ENCODE data around the gene MRPS7.

MRPS7 gene

DNA sequence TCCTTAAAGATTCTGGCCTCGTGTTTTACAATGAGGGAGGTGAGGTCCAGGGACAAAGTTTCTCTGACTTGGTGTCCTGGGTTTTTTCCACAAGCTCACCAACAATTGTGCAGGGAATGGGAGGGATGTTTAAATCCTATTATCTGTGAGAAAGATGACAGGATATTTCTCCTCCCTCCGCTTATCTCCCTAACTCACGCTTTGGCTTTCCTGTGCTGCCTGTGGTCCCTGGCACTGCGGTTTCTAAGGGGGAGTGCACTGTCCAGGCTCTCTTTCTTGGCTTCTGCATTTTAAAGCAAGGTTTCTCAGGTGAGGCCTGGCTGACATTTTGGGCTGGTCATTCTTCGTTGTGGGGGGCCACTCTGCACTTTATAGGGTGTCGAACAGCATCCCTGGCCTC lies 16.7 kb upstream of the MRPS7 start:
- no peak for TF ChIP-seq CREB1 (IDR thresholded peaks at IDR 0.05; ENCODE audit: low read depth)
- TF ChIP-seq ZBTB7A (IDR thresholded peaks at IDR 0.05; ENCODE audit: low read depth): no peak
- TF ChIP-seq, protein P1, sequence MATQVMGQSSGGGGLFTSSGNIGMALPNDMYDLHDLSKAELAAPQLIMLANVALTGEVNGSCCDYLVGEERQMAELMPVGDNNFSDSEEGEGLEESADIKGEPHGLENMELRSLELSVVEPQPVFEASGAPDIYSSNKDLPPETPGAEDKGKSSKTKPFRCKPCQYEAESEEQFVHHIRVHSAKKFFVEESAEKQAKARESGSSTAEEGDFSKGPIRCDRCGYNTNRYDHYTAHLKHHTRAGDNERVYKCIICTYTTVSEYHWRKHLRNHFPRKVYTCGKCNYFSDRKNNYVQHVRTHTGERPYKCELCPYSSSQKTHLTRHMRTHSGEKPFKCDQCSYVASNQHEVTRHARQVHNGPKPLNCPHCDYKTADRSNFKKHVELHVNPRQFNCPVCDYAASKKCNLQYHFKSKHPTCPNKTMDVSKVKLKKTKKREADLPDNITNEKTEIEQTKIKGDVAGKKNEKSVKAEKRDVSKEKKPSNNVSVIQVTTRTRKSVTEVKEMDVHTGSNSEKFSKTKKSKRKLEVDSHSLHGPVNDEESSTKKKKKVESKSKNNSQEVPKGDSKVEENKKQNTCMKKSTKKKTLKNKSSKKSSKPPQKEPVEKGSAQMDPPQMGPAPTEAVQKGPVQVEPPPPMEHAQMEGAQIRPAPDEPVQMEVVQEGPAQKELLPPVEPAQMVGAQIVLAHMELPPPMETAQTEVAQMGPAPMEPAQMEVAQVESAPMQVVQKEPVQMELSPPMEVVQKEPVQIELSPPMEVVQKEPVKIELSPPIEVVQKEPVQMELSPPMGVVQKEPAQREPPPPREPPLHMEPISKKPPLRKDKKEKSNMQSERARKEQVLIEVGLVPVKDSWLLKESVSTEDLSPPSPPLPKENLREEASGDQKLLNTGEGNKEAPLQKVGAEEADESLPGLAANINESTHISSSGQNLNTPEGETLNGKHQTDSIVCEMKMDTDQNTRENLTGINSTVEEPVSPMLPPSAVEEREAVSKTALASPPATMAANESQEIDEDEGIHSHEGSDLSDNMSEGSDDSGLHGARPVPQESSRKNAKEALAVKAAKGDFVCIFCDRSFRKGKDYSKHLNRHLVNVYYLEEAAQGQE (IDR thresholded peaks at IDR 0.05; ENCODE audit: low read depth): no peak

DNA sequence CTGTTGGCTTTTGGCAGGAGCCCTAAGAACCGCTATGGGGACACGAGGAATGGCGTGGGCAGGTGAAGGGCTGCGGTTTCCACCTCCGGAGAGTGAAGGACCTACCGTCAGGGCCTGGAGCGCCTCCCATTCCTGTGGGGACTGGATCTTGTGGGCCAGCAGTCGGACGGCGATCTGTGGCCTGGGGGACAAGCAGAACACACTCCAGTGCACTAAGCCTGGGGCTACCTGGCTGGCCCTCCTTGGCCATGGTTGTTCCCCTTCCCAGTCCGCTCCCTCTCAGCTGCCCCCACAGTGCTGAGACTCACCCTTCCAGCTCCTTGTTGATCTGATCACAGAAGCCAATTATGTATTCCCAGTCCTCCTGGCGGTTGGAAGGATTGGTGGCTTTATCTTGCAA lies 15.3 kb upstream of the MRPS7 start:
- no peak for TF ChIP-seq NFIC (IDR thresholded peaks at IDR 0.05)
- no peak for TF ChIP-seq FOXM1 (IDR thresholded peaks at IDR 0.05; ENCODE audit: borderline replicate concordance, low read depth)
- no peak for TF ChIP-seq RAD21 (IDR thresholded peaks at IDR 0.05; ENCODE audit: low read depth)
- TF ChIP-seq TCF12 (IDR thresholded peaks at IDR 0.05; ENCODE audit: low read depth): no peak
- TF ChIP-seq, protein P1 (IDR thresholded peaks at IDR 0.05; ENCODE audit: low read depth): no peak
- no peak for TF ChIP-seq ZBTB7A (IDR thresholded peaks at IDR 0.05; ENCODE audit: low read depth)
- TF ChIP-seq CREB1 (IDR thresholded peaks at IDR 0.05; ENCODE audit: low read depth): no peak
- no peak for TF ChIP-seq CEBPB (IDR thresholded peaks at IDR 0.05)
- no peak for TF ChIP-seq EP300 (IDR thresholded peaks at IDR 0.05; ENCODE audit: borderline replicate concordance)
- TF ChIP-seq, protein P2, sequence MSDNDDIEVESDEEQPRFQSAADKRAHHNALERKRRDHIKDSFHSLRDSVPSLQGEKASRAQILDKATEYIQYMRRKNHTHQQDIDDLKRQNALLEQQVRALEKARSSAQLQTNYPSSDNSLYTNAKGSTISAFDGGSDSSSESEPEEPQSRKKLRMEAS (IDR thresholded peaks at IDR 0.05): no peak
- TF ChIP-seq TAF1 (IDR thresholded peaks at IDR 0.05; ENCODE audit: low read depth): no peak
- no peak for TF ChIP-seq TEAD4 (IDR thresholded peaks at IDR 0.05)
- no peak for TF ChIP-seq YY1 (IDR thresholded peaks at IDR 0.05; ENCODE audit: low read depth)
- TF ChIP-seq, protein P3, sequence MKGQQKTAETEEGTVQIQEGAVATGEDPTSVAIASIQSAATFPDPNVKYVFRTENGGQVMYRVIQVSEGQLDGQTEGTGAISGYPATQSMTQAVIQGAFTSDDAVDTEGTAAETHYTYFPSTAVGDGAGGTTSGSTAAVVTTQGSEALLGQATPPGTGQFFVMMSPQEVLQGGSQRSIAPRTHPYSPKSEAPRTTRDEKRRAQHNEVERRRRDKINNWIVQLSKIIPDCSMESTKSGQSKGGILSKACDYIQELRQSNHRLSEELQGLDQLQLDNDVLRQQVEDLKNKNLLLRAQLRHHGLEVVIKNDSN (IDR thresholded peaks at IDR 0.05): no peak
- TF ChIP-seq EGR1 (IDR thresholded peaks at IDR 0.05): no peak

DNA sequence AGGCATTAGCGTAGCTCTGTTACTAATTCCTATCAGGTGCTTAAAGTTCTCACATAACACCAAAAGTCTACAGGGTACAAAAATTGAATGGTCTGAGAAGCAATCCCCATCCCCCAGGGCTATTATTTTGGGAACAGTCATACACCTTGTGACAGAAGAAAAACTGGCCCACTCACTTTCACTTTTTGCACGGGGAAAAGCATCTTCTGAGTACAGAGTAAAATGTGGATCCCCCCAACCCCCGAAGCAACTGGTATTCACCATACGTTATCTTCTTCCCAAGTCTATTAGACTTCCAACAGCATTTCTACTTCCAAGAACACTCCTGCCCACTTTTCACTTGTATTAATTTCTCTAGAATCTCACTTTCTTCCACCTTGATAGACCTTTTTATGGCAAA lies 12.1 kb upstream of the MRPS7 start:
- TF ChIP-seq FOXM1 (IDR thresholded peaks at IDR 0.05; ENCODE audit: borderline replicate concordance, low read depth) (no peak), YY1 (IDR thresholded peaks at IDR 0.05; ENCODE audit: low read depth) (no peak), RAD21 (IDR thresholded peaks at IDR 0.05; ENCODE audit: low read depth) (no peak), TCF12 (IDR thresholded peaks at IDR 0.05; ENCODE audit: low read depth) (no peak), TEAD4 (IDR thresholded peaks at IDR 0.05) (no peak), EP300 (IDR thresholded peaks at IDR 0.05; ENCODE audit: borderline replicate concordance) (no peak)
- TF ChIP-seq, protein P1 (IDR thresholded peaks at IDR 0.05; ENCODE audit: low read depth): no peak
- TF ChIP-seq, protein P2 (IDR thresholded peaks at IDR 0.05): no peak
- TF ChIP-seq, protein P3 (IDR thresholded peaks at IDR 0.05): no peak

DNA sequence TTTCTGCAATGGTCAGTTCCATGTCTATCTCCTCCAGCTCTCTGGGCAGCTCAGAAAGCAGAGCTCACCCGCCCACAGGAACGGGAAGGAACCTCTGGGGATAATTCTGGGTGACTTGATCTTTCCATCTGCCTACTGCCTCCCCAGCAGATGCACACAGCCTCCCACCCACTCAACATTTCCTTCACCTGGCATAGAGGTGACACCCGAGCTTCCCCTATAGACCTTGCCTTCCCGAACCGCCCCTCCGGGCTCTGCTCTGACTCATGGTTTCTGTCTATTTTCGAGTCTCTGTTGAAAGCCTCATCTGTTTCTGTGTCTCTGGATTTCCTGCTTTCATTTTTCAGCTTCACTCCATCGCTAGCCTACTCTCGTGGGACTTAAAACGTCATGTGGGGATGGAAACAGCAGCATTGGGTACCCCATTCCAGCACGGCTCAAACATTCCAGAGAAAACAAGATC lies 11.6 kb upstream of the MRPS7 start:
- TF ChIP-seq, protein P1 (IDR thresholded peaks at IDR 0.05; ENCODE audit: low read depth): no peak
- no peak for TF ChIP-seq CEBPB (IDR thresholded peaks at IDR 0.05)
- TF ChIP-seq RAD21 (IDR thresholded peaks at IDR 0.05; ENCODE audit: low read depth): no peak
- no peak for TF ChIP-seq FOXM1 (IDR thresholded peaks at IDR 0.05; ENCODE audit: borderline replicate concordance, low read depth)
- TF ChIP-seq ZBTB7A (IDR thresholded peaks at IDR 0.05; ENCODE audit: low read depth): no peak
- no peak for TF ChIP-seq TCF12 (IDR thresholded peaks at IDR 0.05; ENCODE audit: low read depth)
- TF ChIP-seq, protein P3 (IDR thresholded peaks at IDR 0.05): no peak
- no peak for TF ChIP-seq YY1 (IDR thresholded peaks at IDR 0.05; ENCODE audit: low read depth)
- no peak for TF ChIP-seq EP300 (IDR thresholded peaks at IDR 0.05; ENCODE audit: borderline replicate concordance)
- no peak for TF ChIP-seq TEAD4 (IDR thresholded peaks at IDR 0.05)
- TF ChIP-seq CREB1 (IDR thresholded peaks at IDR 0.05; ENCODE audit: low read depth): no peak
- TF ChIP-seq, protein P2 (IDR thresholded peaks at IDR 0.05): no peak
- TF ChIP-seq EGR1 (IDR thresholded peaks at IDR 0.05): no peak
- no peak for TF ChIP-seq TAF1 (IDR thresholded peaks at IDR 0.05; ENCODE audit: low read depth)
- no peak for TF ChIP-seq NFIC (IDR thresholded peaks at IDR 0.05)
